HL-60 (cell line): Measurements from ENCODE around the gene ZNF22.

Source experiments
- DNase-seq, 2 experiments: peaks; one replicate each; pipeline ENCODE4 v3.0.0-alpha.2; 2010 to 2020; ENCODE audit warnings: low read depth in 1 of 2, low spot score in 1 of 2
- H3K27ac ChIP-seq: fragments of 250-450 bp; sonication (Bioruptor Pico); replicated peaks from 2 replicates; pipeline ENCODE4 v1.5.1; 2020; ENCODE audit warnings: mild to moderate bottlenecking, moderate library complexity
- H3K27me3 ChIP-seq: fragments of 250-450 bp; sonication (Bioruptor Pico); 2 replicates; pipeline ENCODE4 v1.5.1; 2021; ENCODE audit warnings: mild to moderate bottlenecking, moderate library complexity; ENCODE audit not compliant: insufficient read depth, poor library complexity, severe bottlenecking
- H3K4me3 ChIP-seq: replicated peaks from 2 replicates; pipeline ENCODE4 v1.5.1; 2011; ENCODE audit warnings: mild to moderate bottlenecking, control low read depth, low read length; ENCODE audit not compliant: insufficient read depth
- GABPA ChIP-seq: IDR thresholded peaks from 2 replicates; pipeline ENCODE4 v1.6.1; 2012; ENCODE audit warnings: low read depth
- POLR2AphosphoS5 ChIP-seq: IDR thresholded peaks from 2 replicates; pipeline ENCODE4 v1.6.1; 2012; ENCODE audit warnings: low read depth
- SPI1 ChIP-seq: IDR thresholded peaks from 2 replicates; pipeline ENCODE4 v1.6.1; 2012; ENCODE audit warnings: low read depth, mild to moderate bottlenecking, borderline replicate concordance
- long read RNA-seq: library from polyadenylated mRNA; unstranded; transcript quantifications from one replicate; pipeline ENCODE4 v2.0.0, GENCODE V29; 2020
- TF ChIP-seq, protein P1 (sequence below): IDR thresholded peaks from 2 replicates; pipeline ENCODE4 v1.6.1; 2012; ENCODE audit warnings: low read depth; ENCODE audit not compliant: insufficient replicate concordance
- TF ChIP-seq, protein P2 (sequence below): IDR thresholded peaks from one replicate; pipeline ENCODE4 v1.5.1; 2011; ENCODE audit warnings: low read length, control low read depth, inconsistent platforms; ENCODE audit not compliant: insufficient read depth

ZNF22 gene
- long read RNA-seq, transcript ZNF22-201 (2 exons, 2,551 nt) = major isoform, 232 of 243 reads
- long read RNA-seq, partial matches to known transcripts = 8 of 243 reads
- long read RNA-seq, other reads (novel, unspliced or antisense) = 3 of 243 reads

DNA sequence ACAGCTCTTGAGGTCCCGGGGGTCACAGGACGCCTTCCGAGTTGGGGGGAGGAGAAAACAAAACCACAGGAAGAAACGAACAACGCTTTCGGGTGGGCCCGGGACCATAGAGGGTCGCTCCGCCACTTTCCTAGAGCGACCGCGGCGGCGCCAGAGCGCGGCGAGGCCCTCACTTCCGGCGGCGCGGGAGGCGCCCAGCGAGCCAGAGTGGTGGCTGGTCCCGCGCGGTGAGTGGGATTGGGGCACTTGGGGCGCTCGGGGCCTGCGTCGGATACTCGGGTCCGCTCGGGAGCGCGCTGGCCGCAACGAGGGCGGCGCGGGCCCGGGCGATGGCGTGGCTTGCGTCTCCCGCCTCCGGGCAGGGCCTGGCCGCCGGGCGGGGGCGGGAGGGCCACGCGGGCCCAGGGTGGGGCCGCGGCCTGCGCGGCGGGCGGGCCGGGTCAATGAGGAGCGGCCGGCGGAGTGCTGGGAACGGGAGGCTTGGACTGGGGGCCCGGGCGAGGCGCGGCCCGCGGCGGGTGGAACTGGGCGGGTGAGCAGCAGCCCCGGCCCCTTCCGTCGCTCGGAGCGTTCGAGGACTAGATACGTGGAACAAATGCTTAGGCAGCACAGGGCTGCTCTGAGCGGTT is at the start of gene ZNF22:
TSS of gene ZNF22 (plus strand) at position 172 of the 629 bp plus-strand sequence. CDS start 2,446 bp downstream, outside the sequence.
- peak within 1 kb of the TSS; percentile 46 for H3K4me3 ChIP-seq
- peak in 1 of 2 experiments; percentile 45 for DNase-seq
- no peaks in the 10 kb centered on the region for H3K27me3 ChIP-seq
- TF ChIP-seq GABPA (peak; percentile 67), POLR2AphosphoS5 (peak; percentile 36; the same call in 1 of the 2 replicates)
- TF ChIP-seq, protein P1, sequence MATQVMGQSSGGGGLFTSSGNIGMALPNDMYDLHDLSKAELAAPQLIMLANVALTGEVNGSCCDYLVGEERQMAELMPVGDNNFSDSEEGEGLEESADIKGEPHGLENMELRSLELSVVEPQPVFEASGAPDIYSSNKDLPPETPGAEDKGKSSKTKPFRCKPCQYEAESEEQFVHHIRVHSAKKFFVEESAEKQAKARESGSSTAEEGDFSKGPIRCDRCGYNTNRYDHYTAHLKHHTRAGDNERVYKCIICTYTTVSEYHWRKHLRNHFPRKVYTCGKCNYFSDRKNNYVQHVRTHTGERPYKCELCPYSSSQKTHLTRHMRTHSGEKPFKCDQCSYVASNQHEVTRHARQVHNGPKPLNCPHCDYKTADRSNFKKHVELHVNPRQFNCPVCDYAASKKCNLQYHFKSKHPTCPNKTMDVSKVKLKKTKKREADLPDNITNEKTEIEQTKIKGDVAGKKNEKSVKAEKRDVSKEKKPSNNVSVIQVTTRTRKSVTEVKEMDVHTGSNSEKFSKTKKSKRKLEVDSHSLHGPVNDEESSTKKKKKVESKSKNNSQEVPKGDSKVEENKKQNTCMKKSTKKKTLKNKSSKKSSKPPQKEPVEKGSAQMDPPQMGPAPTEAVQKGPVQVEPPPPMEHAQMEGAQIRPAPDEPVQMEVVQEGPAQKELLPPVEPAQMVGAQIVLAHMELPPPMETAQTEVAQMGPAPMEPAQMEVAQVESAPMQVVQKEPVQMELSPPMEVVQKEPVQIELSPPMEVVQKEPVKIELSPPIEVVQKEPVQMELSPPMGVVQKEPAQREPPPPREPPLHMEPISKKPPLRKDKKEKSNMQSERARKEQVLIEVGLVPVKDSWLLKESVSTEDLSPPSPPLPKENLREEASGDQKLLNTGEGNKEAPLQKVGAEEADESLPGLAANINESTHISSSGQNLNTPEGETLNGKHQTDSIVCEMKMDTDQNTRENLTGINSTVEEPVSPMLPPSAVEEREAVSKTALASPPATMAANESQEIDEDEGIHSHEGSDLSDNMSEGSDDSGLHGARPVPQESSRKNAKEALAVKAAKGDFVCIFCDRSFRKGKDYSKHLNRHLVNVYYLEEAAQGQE = no peak
- peak within 1 kb of the TSS; percentile 59 for H3K27ac ChIP-seq

DNA sequence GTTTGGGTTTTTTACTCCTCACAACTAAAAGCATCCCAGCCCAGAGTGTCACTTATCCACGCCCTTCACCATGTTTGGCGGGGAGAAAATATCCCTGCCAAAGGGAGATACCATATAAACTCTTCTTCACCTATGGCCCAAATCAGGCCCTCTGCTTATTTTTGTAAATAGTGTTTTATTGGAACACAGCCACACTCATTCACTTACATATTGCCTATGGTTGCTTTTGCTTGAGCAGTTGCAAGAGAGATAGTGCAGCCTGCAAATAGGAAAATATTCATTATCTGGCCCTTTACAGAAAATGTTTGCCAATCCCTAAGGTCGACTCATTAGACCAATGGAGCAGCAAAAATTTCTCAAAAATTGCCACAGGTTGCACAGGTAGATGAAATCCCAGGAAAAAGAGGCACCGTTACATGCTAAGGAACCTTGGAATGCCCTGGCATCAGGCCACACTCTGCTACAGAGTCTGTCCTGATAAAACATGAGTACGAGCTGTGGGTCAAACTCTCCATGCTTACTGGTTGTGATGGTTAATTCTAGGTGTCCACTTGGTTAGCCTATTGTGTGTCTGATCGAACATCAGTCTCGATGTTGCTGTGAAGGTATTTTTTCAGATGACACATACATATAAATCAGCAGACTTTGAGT is 49.0 kb upstream of the ZNF22 start:
- DNase-seq = no peak
- no peak overlapping the region for H3K4me3 ChIP-seq
- TF ChIP-seq POLR2AphosphoS5 = no peak
- TF ChIP-seq, protein P1 = no peak
- no peak for TF ChIP-seq SPI1
- no peak for TF ChIP-seq GABPA
- TF ChIP-seq, protein P2, sequence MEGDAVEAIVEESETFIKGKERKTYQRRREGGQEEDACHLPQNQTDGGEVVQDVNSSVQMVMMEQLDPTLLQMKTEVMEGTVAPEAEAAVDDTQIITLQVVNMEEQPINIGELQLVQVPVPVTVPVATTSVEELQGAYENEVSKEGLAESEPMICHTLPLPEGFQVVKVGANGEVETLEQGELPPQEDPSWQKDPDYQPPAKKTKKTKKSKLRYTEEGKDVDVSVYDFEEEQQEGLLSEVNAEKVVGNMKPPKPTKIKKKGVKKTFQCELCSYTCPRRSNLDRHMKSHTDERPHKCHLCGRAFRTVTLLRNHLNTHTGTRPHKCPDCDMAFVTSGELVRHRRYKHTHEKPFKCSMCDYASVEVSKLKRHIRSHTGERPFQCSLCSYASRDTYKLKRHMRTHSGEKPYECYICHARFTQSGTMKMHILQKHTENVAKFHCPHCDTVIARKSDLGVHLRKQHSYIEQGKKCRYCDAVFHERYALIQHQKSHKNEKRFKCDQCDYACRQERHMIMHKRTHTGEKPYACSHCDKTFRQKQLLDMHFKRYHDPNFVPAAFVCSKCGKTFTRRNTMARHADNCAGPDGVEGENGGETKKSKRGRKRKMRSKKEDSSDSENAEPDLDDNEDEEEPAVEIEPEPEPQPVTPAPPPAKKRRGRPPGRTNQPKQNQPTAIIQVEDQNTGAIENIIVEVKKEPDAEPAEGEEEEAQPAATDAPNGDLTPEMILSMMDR = no peak

DNA sequence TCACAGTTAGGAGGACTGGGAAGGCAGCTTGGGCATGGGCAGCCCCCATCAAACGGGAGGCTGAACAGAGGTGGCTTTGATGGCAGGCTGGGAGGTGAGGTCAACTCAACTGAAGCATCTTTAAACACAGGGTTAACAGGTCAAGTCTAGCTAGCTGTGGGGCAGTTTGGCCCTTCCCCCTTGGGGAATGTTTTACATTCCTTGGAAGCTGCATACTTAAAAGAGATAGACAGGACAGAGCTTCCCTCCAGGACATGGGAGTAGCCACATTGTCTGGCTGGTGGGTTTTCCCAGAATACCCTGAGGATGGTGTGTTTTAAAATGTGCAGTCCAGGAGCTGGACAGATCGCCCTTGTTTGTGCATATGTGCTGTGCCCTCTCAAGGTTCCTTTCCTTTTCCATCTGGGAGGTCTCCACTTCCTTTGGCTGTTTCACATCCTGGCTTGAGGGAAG is 47.9 kb upstream of the ZNF22 start:
- DNase-seq = no peak
- Histone ChIP-seq H3K27me3 (no peaks in the 10 kb centered on the region), H3K4me3 (no peak overlapping the region), H3K27ac (no peak overlapping the region)
- TF ChIP-seq POLR2AphosphoS5 = no peak
- no peak for TF ChIP-seq SPI1
- TF ChIP-seq GABPA = no peak
- TF ChIP-seq, protein P1 = no peak
- TF ChIP-seq, protein P2 = no peak

More for the DNA sequence above, 49.0 kb upstream of the ZNF22 start:
- Histone ChIP-seq H3K27me3 (no peaks in the 10 kb centered on the region), H3K27ac (no peak overlapping the region)
